Muscle layer of duodenum (tissue), 2 donors: ENCODE data around the gene PRKCB.

ENCODE experiments used
- H3K27ac ChIP-seq: one replicate; pipeline ENCODE4 v1.7.0; 2013; ENCODE audit warnings: mild to moderate bottlenecking, low read length
- H3K27me3 ChIP-seq: one replicate; pipeline ENCODE4 v1.7.0; 2013; ENCODE audit warnings: low read depth, mild to moderate bottlenecking, control low read depth, low read length
- H3K36me3 ChIP-seq, 2 donors: one replicate each; pipeline ENCODE4 v1.7.0; 2013; ENCODE audit warnings: low read length in 2 of 2, control low read depth in 1 of 2, mild to moderate bottlenecking in 1 of 2; ENCODE audit not compliant: insufficient read depth in 2 of 2, control insufficient read depth in 1 of 2
- H3K4me1 ChIP-seq, 2 donors: one replicate each; pipeline ENCODE4 v1.7.0; 2013; ENCODE audit warnings: low read length in 2 of 2, mild to moderate bottlenecking in 2 of 2, control low read depth in 1 of 2, moderate library complexity in 1 of 2; ENCODE audit not compliant: insufficient read depth in 2 of 2, control insufficient read depth in 1 of 2
- H3K4me3 ChIP-seq, 2 donors: one replicate each; pipeline ENCODE4 v1.7.0; 2013; ENCODE audit warnings: low read length in 2 of 2, low read depth in 1 of 2, mild to moderate bottlenecking in 1 of 2
- H3K9me3 ChIP-seq, 2 donors: one replicate each; pipeline ENCODE4 v1.7.0; 2013; ENCODE audit warnings: low read length in 2 of 2, control low read depth in 1 of 2, mild to moderate bottlenecking in 1 of 2; ENCODE audit not compliant: control insufficient read depth in 1 of 2
- donor health status: healthy.

The PRKCB gene

GRCh38 chr16:23999663-24000062 lies 163.9 kb downstream of the PRKCB start:
- Histone ChIP-seq H3K27ac (no peak overlapping the region), H3K36me3 (no peaks in the 10 kb centered on the region), H3K4me1 (no peaks in the 10 kb centered on the region), H3K27me3 (no peaks in the 10 kb centered on the region), H3K9me3 (no peaks in the 10 kb centered on the region), H3K4me3 (no peak overlapping the region)

GRCh38 chr16:24001710-24002109 lies 165.9 kb downstream of the PRKCB start:
- Histone ChIP-seq H3K4me3 (no peak overlapping the region), H3K27ac (no peak overlapping the region), H3K27me3 (no peaks in the 10 kb centered on the region), H3K4me1 (no peaks in the 10 kb centered on the region), H3K9me3 (no peaks in the 10 kb centered on the region), H3K36me3 (no peaks in the 10 kb centered on the region)

GRCh38 chr16:24002619-24003018 lies 166.8 kb downstream of the PRKCB start:
- no peaks in the 10 kb centered on the region for H3K36me3 ChIP-seq
- H3K4me3 ChIP-seq: no peak overlapping the region
- no peak overlapping the region for H3K27ac ChIP-seq
- no peaks in the 10 kb centered on the region for H3K27me3 ChIP-seq
- no peaks in the 10 kb centered on the region for H3K4me1 ChIP-seq
- no peaks in the 10 kb centered on the region for H3K9me3 ChIP-seq

GRCh38 chr16:24005577-24005976 lies 169.8 kb downstream of the PRKCB start:
- Histone ChIP-seq H3K9me3 (no peaks in the 10 kb centered on the region), H3K27me3 (no peaks in the 10 kb centered on the region), H3K4me1 (peaks cover 0 to 10% of the 10 kb centered on the region in 2 donors), H3K27ac (no peak overlapping the region), H3K4me3 (no peak overlapping the region), H3K36me3 (no peaks in the 10 kb centered on the region)

GRCh38 chr16:24007391-24007790 lies 171.6 kb downstream of the PRKCB start:
- Histone ChIP-seq H3K4me1 (peaks cover 0 to 10% of the 10 kb centered on the region in 2 donors), H3K4me3 (no peak overlapping the region), H3K9me3 (no peaks in the 10 kb centered on the region), H3K36me3 (no peaks in the 10 kb centered on the region), H3K27me3 (no peaks in the 10 kb centered on the region), H3K27ac (no peak overlapping the region)

GRCh38 chr16:24007934-24008333 lies 172.2 kb downstream of the PRKCB start:
- Histone ChIP-seq H3K9me3 (no peaks in the 10 kb centered on the region), H3K27ac (no peak overlapping the region), H3K36me3 (no peaks in the 10 kb centered on the region), H3K27me3 (no peaks in the 10 kb centered on the region), H3K4me1 (peaks cover 0 to 10% of the 10 kb centered on the region in 2 donors), H3K4me3 (no peak overlapping the region)

- Histone ChIP-seq H3K27ac (no peak overlapping the region), H3K9me3 (no peaks in the 10 kb centered on the region), H3K36me3 (no peaks in the 10 kb centered on the region), H3K4me1 (peaks cover 0 to 10% of the 10 kb centered on the region in 2 donors), H3K4me3 (no peak overlapping the region), H3K27me3 (no peaks in the 10 kb centered on the region)
Measured at GRCh38 chr16:24009098-24009497, 173.3 kb downstream of the PRKCB start.

GRCh38 chr16:24009955-24010354 lies 174.2 kb downstream of the PRKCB start:
- no peaks in the 10 kb centered on the region for H3K27me3 ChIP-seq
- no peak overlapping the region for H3K27ac ChIP-seq
- H3K4me3 ChIP-seq: no peak overlapping the region
- H3K36me3 ChIP-seq: no peaks in the 10 kb centered on the region
- peaks cover 0 to 12% of the 10 kb centered on the region in 2 donors for H3K4me1 ChIP-seq
- H3K9me3 ChIP-seq: no peaks in the 10 kb centered on the region

- Histone ChIP-seq H3K27ac (no peak overlapping the region), H3K4me1 (peaks cover 0 to 12% of the 10 kb centered on the region in 2 donors), H3K9me3 (no peaks in the 10 kb centered on the region), H3K27me3 (no peaks in the 10 kb centered on the region), H3K36me3 (no peaks in the 10 kb centered on the region), H3K4me3 (no peak overlapping the region)
Measured at GRCh38 chr16:24010440-24011089, 174.8 kb downstream of the PRKCB start.

- no peak overlapping the region for H3K27ac ChIP-seq
- peaks cover 0 to 12% of the 10 kb centered on the region in 2 donors for H3K4me1 ChIP-seq
- no peak overlapping the region for H3K4me3 ChIP-seq
- no peaks in the 10 kb centered on the region for H3K9me3 ChIP-seq
- no peaks in the 10 kb centered on the region for H3K36me3 ChIP-seq
- H3K27me3 ChIP-seq: no peaks in the 10 kb centered on the region
Measured at GRCh38 chr16:24011237-24011636, 175.5 kb downstream of the PRKCB start.

- no peaks in the 10 kb centered on the region for H3K9me3 ChIP-seq
- H3K4me1 ChIP-seq: peaks cover 0 to 11% of the 10 kb centered on the region in 2 donors
- H3K27ac ChIP-seq: no peak overlapping the region
- no peaks in the 10 kb centered on the region for H3K27me3 ChIP-seq
- H3K36me3 ChIP-seq: no peaks in the 10 kb centered on the region
- no peak overlapping the region for H3K4me3 ChIP-seq
Measured at GRCh38 chr16:24013054-24013636, 177.4 kb downstream of the PRKCB start.
